ENCODE data around the gene MTIF3.
"Not testable (repeated sequence)": the region's sequence is repeated elsewhere in the genome, so short reads cannot be mapped to it uniquely, and the experiment has no call there.

Gene MTIF3

GRCh38 chr13:27405546-27406134 is 44.7 kb downstream of the MTIF3 start:
- Histone ChIP-seq H3K4me3 (ENCODE audit: low read depth, low read length) (no peak overlapping the region), H3K27me3 (no peaks in the 10 kb centered on the region), H3K9me3 (no peaks in the 10 kb centered on the region), H3K36me3 (no peaks in the 10 kb centered on the region), H3K4me1 (peaks cover 16% of the 10 kb centered on the region)
- TF ChIP-seq CTCF (IDR thresholded peaks at IDR 0.05; ENCODE audit: low read depth, low read length): no peak
- DNase-seq: no peak

GRCh38 chr13:27404680-27405079 is 45.7 kb downstream of the MTIF3 start:
- H3K27me3 ChIP-seq: no peaks in the 10 kb centered on the region
- TF ChIP-seq CTCF (IDR thresholded peaks at IDR 0.05; ENCODE audit: low read depth, low read length): no peak
- H3K36me3 ChIP-seq: no peaks in the 10 kb centered on the region
- DNase-seq: no peak
- H3K9me3 ChIP-seq: no peaks in the 10 kb centered on the region
- no peak overlapping the region for H3K4me3 ChIP-seq (ENCODE audit: low read depth, low read length)
- peaks cover 16% of the 10 kb centered on the region for H3K4me1 ChIP-seq

- Histone ChIP-seq H3K4me3 (ENCODE audit: low read depth, low read length) (no peak overlapping the region), H3K9me3 (no peaks in the 10 kb centered on the region), H3K4me1 (peaks cover 15% of the 10 kb centered on the region), H3K27me3 (no peaks in the 10 kb centered on the region), H3K36me3 (no peaks in the 10 kb centered on the region)
- no peak for DNase-seq
- no peak for TF ChIP-seq CTCF (IDR thresholded peaks at IDR 0.05; ENCODE audit: low read depth, low read length)
These were observed 46.5 kb downstream of the MTIF3 start for GRCh38 chr13:27403727-27404385.

GRCh38 chr13:27403203-27403678 is 47.1 kb downstream of the MTIF3 start:
- DNase-seq: no peak
- TF ChIP-seq CTCF (IDR thresholded peaks at IDR 0.05; ENCODE audit: low read depth, low read length): no peak
- no peak overlapping the region for H3K4me3 ChIP-seq (ENCODE audit: low read depth, low read length)

GRCh38 chr13:27401210-27401609 is 49.2 kb downstream of the MTIF3 start:
- peaks cover 10% of the 10 kb centered on the region for H3K4me1 ChIP-seq
- no peak for DNase-seq
- H3K27me3 ChIP-seq: no peaks in the 10 kb centered on the region
- H3K9me3 ChIP-seq: no peaks in the 10 kb centered on the region
- TF ChIP-seq CTCF (IDR thresholded peaks at IDR 0.05; ENCODE audit: low read depth, low read length): no peak
- no peak overlapping the region for H3K4me3 ChIP-seq (ENCODE audit: low read depth, low read length)
- no peaks in the 10 kb centered on the region for H3K36me3 ChIP-seq

More at GRCh38 chr13:27403203-27403678, 47.1 kb downstream of the MTIF3 start:
- Histone ChIP-seq H3K4me1 (peaks cover 9% of the 10 kb centered on the region), H3K9me3 (no peaks in the 10 kb centered on the region), H3K36me3 (no peaks in the 10 kb centered on the region), H3K27me3 (no peaks in the 10 kb centered on the region)

- not testable (repeated sequence) for H3K27me3 ChIP-seq; H3K36me3 ChIP-seq; H3K4me3 ChIP-seq (ENCODE audit: low read depth, low read length); DNase-seq; H3K9me3 ChIP-seq
- peaks cover 15% of the 10 kb centered on the region for H3K4me1 ChIP-seq
These were observed 50.0 kb downstream of the MTIF3 start for GRCh38 chr13:27400405-27400804.
